LNCaP clone FGC (cell line): ENCODE data around the gene ROBO4.

Experiments used
- DNase-seq: peaks from one replicate; pipeline ENCODE4 v3.0.0-alpha.2; 2011; ENCODE audit warnings: low read depth
- H3K4me3 ChIP-seq: 2 replicates; pipeline ENCODE4 v1.5.1; 2011; ENCODE audit warnings: mild to moderate bottlenecking, low read depth, low read length, control low read depth
- CTCF ChIP-seq: IDR thresholded peaks from 2 replicates; pipeline ENCODE4 v1.5.1; 2012; ENCODE audit warnings: mild to moderate bottlenecking; ENCODE audit not compliant: control insufficient read depth, insufficient read depth; ENCODE audit errors: extremely low read depth

Gene ROBO4

DNA sequence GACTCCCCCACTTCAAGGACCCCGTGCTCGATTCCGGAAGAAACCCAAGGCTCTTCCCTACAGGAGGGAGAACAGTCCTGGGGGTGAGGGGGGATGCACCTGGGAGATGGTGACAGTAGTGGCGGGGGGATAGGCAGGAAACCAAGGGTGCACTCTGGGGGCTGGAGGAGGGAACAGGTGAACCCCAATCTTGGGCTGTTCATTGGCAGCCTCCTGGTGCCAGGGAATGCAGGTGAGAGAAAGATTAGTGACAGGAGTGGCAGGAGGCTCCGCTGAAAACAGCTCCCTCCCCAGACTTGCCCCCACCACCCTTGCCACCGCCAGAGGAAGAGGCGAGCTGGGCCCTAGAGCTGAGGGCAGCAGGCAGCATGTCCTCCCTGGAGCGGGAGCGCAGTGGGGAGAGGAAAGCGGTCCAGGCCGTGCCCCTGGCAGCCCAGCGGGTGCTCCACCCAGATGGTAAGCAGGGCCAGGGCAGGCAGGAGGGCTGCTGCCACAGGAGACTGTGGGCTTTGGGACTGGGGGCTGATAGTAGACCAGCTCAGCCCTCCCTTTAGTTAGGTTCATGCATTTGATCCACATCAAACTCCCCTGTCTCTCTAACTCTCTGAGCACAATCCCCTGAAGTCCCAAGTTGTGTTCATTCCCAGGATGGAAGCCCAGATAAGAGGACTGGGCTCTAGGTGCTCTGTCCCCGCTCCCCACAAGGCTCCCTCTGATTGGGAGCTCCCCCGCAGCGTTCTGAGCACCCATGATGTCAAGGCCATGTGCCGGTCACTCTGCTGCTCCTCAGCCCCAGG lies 18.0 kb downstream of the ROBO4 start:
- no peak for TF ChIP-seq CTCF
- no peak for DNase-seq
- H3K4me3 ChIP-seq: no peak overlapping the region

DNA sequence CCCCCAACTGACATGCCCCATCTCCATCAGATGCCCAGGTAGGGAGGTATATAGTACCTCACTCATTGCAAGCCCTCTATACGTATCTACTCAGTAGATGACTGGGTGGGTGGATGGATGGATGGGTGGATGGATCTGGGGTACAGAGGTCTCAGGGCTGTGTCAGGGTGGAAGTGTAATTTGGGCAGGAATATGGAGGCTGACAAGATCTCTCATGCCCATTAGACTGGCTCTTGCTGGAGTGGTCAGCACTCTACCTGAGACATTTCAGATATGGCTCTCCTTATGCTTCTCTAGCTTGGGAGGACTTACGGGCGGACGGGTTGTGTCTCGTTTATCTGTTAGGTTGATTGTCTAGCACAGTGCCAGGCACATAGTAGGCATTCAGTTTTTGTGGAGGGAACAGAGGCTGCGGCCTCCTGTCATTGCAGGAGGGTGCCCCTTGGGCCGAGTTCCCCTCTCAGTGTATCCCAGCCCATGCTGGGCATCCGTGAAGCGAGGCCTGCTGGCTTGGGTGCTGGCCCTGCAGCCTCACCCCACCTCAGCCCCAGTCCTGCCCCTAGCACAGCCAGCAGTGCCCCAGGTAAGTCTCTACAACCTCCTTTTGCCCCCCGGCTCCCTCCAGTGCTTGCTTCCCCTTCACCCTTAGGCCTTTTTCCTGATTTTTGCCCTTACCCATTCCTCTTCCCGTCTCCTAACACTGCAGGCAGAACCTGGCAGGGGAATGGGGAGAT lies 18.7 kb downstream of the ROBO4 start:
- no peak for TF ChIP-seq CTCF
- no peak for DNase-seq
- no peak overlapping the region for H3K4me3 ChIP-seq

DNA sequence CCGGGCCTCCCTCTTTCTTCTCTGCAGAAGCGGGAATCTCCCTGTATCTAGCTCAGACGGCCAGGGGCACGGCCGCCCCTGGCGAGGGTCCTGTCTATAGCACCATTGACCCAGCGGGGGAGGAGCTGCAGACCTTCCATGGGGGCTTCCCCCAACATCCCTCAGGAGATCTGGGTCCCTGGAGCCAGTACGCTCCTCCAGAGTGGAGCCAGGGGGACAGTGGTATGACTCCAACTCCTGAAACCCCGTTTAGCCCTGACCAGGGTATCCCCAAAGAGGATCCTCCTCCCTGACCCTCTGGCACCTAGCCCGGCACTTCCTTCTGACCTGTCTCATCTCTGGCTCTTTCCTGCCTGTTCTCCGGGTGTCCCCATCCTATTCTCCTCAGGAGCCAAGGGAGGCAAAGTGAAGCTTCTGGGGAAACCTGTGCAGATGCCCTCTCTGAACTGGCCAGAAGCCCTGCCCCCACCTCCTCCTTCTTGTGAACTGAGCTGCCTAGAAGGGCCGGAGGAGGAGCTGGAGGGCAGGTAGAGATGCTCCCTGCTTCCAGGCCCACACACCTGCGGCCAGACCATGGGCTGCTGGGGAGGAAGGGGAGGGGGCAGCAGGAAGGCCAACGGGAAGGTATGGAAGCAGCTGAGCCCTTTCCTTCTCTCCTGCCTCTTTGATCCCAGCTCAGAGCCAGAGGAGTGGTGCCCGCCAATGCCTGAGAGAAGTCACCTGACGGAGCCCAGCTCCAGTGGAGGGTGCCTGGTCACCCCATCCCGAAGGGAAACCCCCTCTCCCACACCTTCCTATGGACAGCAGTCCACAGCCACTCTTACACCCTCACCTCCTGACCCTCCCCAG lies 19.5 kb downstream of the ROBO4 start:
- DNase-seq: no peak
- no peak for TF ChIP-seq CTCF
- no peak overlapping the region for H3K4me3 ChIP-seq

- H3K4me3 ChIP-seq: no peak overlapping the region
- TF ChIP-seq CTCF: no peak
- DNase-seq: no peak
Measured at GRCh38 chr11:124877631-124877909, 20.1 kb downstream of the ROBO4 start.

DNA sequence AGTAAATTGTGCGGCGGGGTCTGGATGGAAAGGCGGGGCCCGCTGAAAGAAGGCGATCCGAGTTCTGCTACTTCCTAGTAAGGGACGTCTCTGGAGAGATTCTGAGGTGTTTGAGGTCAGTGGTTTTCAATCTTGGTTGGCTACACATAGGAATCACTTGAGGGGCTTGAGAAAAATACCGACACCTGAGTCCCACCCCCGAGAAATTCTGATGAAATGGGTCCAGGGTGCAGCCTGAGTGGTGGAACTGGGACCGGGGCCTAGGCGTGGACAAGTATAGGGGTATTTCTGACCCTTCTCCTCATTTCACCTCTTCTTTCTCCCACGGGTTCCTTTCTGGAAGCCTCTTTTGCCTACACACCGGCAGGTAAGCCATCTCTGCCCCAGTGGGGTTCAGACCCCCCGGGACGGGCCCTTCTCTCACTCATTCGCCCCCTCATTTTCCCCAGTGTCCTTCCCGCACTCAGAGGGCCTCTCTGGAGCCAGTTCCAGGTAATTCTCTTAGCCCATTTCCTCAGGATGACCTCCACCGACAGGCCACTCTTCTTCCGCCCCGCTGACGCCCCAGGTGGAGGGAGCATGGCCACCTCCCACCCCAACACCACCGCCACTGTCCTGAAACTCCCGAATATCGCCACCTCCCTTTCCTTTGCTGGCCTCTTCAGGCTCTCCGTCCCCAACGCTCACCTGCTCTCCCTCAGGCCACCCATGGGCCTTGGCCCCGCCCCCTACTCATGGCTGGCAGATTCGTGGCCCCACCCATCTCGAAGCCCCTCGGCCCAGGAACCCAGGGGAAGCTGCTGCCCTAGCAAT lies 20.6 kb downstream of the ROBO4 start:
- DNase-seq: no peak
- H3K4me3 ChIP-seq: peak overlapping the region; percentile 53
- TF ChIP-seq CTCF: no peak
